ENCODE results near the gene GPR15LG.

Gene GPR15LG

DNA sequence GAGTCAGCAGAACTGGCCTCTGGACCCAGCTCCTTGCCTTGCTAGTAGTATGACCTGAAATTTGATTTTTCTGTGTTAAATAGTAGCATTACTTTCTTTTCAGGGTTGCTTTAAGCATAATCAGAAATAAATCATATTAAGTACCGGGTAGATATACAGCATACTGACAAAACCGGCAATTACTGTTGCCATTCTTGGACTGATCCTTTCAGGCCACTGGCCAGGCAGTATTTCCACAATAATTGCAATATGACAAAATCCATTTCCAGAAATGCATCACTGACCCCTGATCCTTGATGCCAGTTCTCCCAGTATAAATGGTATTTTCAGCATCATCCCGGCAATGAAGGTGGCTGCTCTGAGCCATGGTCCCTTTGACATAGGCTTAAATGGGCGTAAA, 60.9 kb downstream of the GPR15LG start:
- no peaks in the 10 kb centered on the region for H3K4me1 ChIP-seq (ENCODE audit: control insufficient read depth, insufficient read depth, low read length)
- no peak overlapping the region for H3K4me3 ChIP-seq (ENCODE audit: low read depth, low read length)
- POLR2A ChIA-PET: no interaction called here
- no peak for TF ChIP-seq ZNF112 (tag by site-specific recombination; IDR thresholded peaks at IDR 0.05)
- TF ChIP-seq, protein P1, sequence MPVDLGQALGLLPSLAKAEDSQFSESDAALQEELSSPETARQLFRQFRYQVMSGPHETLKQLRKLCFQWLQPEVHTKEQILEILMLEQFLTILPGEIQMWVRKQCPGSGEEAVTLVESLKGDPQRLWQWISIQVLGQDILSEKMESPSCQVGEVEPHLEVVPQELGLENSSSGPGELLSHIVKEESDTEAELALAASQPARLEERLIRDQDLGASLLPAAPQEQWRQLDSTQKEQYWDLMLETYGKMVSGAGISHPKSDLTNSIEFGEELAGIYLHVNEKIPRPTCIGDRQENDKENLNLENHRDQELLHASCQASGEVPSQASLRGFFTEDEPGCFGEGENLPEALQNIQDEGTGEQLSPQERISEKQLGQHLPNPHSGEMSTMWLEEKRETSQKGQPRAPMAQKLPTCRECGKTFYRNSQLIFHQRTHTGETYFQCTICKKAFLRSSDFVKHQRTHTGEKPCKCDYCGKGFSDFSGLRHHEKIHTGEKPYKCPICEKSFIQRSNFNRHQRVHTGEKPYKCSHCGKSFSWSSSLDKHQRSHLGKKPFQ (tag by site-specific recombination; IDR thresholded peaks at IDR 0.05): no peak
- no peaks in the 10 kb centered on the region for H3K9me3 ChIP-seq (ENCODE audit: control insufficient read depth, insufficient read depth, low read depth, low read length)
- CTCF ChIA-PET: interaction anchor here (1.7 kb wide), 1 partner anchor 20 kb away, joined by 6 read pairs; no protein-coding TSS in a partner anchor
- H3K36me3 ChIP-seq (ENCODE audit: control insufficient read depth in 2 of 2, insufficient read depth in 1 of 2, low read length in 2 of 2): no peaks in the 10 kb centered on the region
- H3K27ac ChIP-seq (ENCODE audit: extremely low read depth, low read depth, low read length): no peak overlapping the region

All from HEK293 (cell line).